Activated CD8-positive, alpha-beta memory T cell treated with anti-CD3 and anti-CD28 coated beads, Interleukin-2, amount 50 U/mL, for 24 hours (primary cell): Measurements from ENCODE around the gene CYB5R4.

Experiments
- DNase-seq: peaks from one replicate; pipeline ENCODE4 v3.0.0-alpha.2; 2020; ENCODE audit errors: extremely low read depth

Gene CYB5R4

GRCh38 chr6:83859410-83860358 lies at the start of gene CYB5R4:
TSS of gene CYB5R4 (plus strand) at chr6:83859689. CDS start at chr6:83859783, 94 bp downstream.
- peak; percentile 83 for DNase-seq

GRCh38 chr6:83812595-83812994 lies 46.9 kb upstream of the CYB5R4 start:
- DNase-seq = no peak

- no peak for DNase-seq
Observed at GRCh38 chr6:83815631-83816272, 43.7 kb upstream of the CYB5R4 start.

- DNase-seq = no peak
Observed at GRCh38 chr6:83822629-83823169, 36.8 kb upstream of the CYB5R4 start.

GRCh38 chr6:83824388-83824801 lies 35.1 kb upstream of the CYB5R4 start:
- no peak for DNase-seq

GRCh38 chr6:83824831-83825230 lies 34.7 kb upstream of the CYB5R4 start:
- DNase-seq = no peak

- DNase-seq = no peak
Observed at GRCh38 chr6:83827050-83827449, 32.4 kb upstream of the CYB5R4 start.

- no peak for DNase-seq
Observed at GRCh38 chr6:83838727-83839126, 20.8 kb upstream of the CYB5R4 start.

GRCh38 chr6:83844170-83844569 lies 15.3 kb upstream of the CYB5R4 start:
- DNase-seq = no peak

GRCh38 chr6:83846291-83846690 lies 13.2 kb upstream of the CYB5R4 start:
- no peak for DNase-seq

- DNase-seq = no peak
Observed at GRCh38 chr6:83847179-83847578, 12.3 kb upstream of the CYB5R4 start.

- DNase-seq = no peak
Observed at GRCh38 chr6:83849127-83849526, 10.4 kb upstream of the CYB5R4 start.

GRCh38 chr6:83849610-83850009 lies 9.9 kb upstream of the CYB5R4 start:
- DNase-seq = no peak

- no peak for DNase-seq
Observed at GRCh38 chr6:83852528-83853177, 6.8 kb upstream of the CYB5R4 start.

- DNase-seq = no peak
Observed at GRCh38 chr6:83853178-83854000, 6.1 kb upstream of the CYB5R4 start, which contains the start of gene RIPPLY2. TSS of gene RIPPLY2 (plus strand) at chr6:83853360. CDS start at chr6:83853417, 57 bp downstream.

- DNase-seq = no peak
Observed at GRCh38 chr6:83854001-83854501, 5.4 kb upstream of the CYB5R4 start.

GRCh38 chr6:83854766-83855165 lies 4.7 kb upstream of the CYB5R4 start:
- no peak for DNase-seq

GRCh38 chr6:83860359-83860755 lies 868 bp downstream of the CYB5R4 start:
- DNase-seq = no peak

GRCh38 chr6:83860782-83861495 lies 1.4 kb downstream of the CYB5R4 start:
- DNase-seq = no peak

- DNase-seq = no peak
Observed at GRCh38 chr6:83862776-83863471, 3.4 kb downstream of the CYB5R4 start.
